Transverse colon (tissue), 4 donors: ENCODE measurements around the gene WNT9A. TPM values are rescaled to one million over a fixed set of nuclear protein-coding genes. Genes with fewer than 3 reads are reported as not detected.

ENCODE experiments used
- DNase-seq: peaks from one replicate; pipeline ENCODE4 v3.0.0-alpha.2; 2019
- H3K27ac ChIP-seq, 4 donors: fragments of 200-600 bp; sonication (generic); 2 replicates each; pipeline ENCODE4 v1.5.1; 2016 to 2018; ENCODE audit warnings: inconsistent platforms in 4 of 4
- H3K27me3 ChIP-seq: fragments of 200-600 bp; sonication (generic); 2 replicates; pipeline ENCODE4 v1.5.1; 2017; ENCODE audit warnings: inconsistent platforms
- H3K36me3 ChIP-seq, 4 donors: fragments of 200-600 bp; sonication (generic); 2 replicates each; pipeline ENCODE4 v1.5.1; 2017 to 2019; ENCODE audit warnings: inconsistent platforms in 4 of 4
- H3K4me1 ChIP-seq, 4 donors: fragments of 200-600 bp; sonication (generic); 2 replicates each; pipeline ENCODE4 v1.5.1; 2017 to 2020; ENCODE audit warnings: inconsistent platforms in 4 of 4
- H3K4me3 ChIP-seq, 4 donors: fragments of 200-600 bp; sonication (generic); 1 replicate in 1 of 4; 2 replicates in 3 of 4; pipeline versions ENCODE4 v1.5.1 to v1.6.1; 2017 to 2019; ENCODE audit warnings: inconsistent platforms in 4 of 4
- H3K9me3 ChIP-seq, 2 donors: fragments of 200-600 bp; sonication (generic); 2 replicates each; pipeline ENCODE4 v1.5.1; 2017 to 2019; ENCODE audit warnings: inconsistent platforms in 2 of 2
- EP300 ChIP-seq: sonication (generic); formaldehyde crosslinking; IDR thresholded peaks from one replicate; pipeline ENCODE4 v1.6.1; 2017; ENCODE audit warnings: antibody characterized with exemption, low read depth
- POLR2A ChIP-seq: fragments of 450-650 bp; IDR thresholded peaks from one replicate; pipeline ENCODE4 v1.6.1; 2016; ENCODE audit warnings: antibody characterized with exemption, mild to moderate bottlenecking, moderate library complexity
- POLR2AphosphoS5 ChIP-seq, 3 donors: sonication (generic); formaldehyde crosslinking; IDR thresholded peaks; one replicate each; pipeline ENCODE4 v1.6.1; 2016; ENCODE audit warnings: antibody characterized with exemption in 3 of 3
- WGBS, 2 donors: methylation state at CpG; one replicate each; pipeline ENCODE4 v1.1.5; 2018; ENCODE audit warnings: low coverage in 1 of 2; 5-methylcytosine and 5-hydroxymethylcytosine counted together
- in situ Hi-C, 4 donors: fragments of 200-750 bp; cut with MboI; loops; one replicate each; pipeline versions ENCODE4 v1.15.0 to v1.15.1; 2017; ENCODE audit warnings: low sequenced_read_pairs in 3 of 4, low pct_ligation_motif_present in 1 of 4, low pct_unique_long_range_greater_than_20kb in 1 of 4
- intact Hi-C: fragments of 100-400 bp; cut with DNase I; formaldehyde crosslinking; loops from one replicate; pipeline ENCODE4 v1.15.1; 2023; ENCODE audit warnings: low total_unique reads
- total RNA-seq, 4 donors: library from RNA; depleted of rRNA; stranded (reverse); fragments of >200 nt; gene quantifications; one replicate each; pipeline ENCODE4 v1.1.0, GENCODE V29; 2016
- TF ChIP-seq, protein P1 (sequence below), 5 experiments: fragments of 200-600 bp in 3 of 5; fragments of 450-650 bp in 2 of 5; sonication (generic) in 3 of 5; IDR thresholded peaks; 1 replicate in 2 of 5; 2 replicates in 3 of 5; pipeline ENCODE4 v1.5.1; 2016 to 2017; ENCODE audit warnings: antibody characterized with exemption in 5 of 5, inconsistent platforms in 3 of 5, mild to moderate bottlenecking in 2 of 5, moderate library complexity in 1 of 5

The WNT9A gene
- total RNA-seq, 4 donors from 2014 or later, result 1.2 to 4.0 (median 1.8) TPM

DNA sequence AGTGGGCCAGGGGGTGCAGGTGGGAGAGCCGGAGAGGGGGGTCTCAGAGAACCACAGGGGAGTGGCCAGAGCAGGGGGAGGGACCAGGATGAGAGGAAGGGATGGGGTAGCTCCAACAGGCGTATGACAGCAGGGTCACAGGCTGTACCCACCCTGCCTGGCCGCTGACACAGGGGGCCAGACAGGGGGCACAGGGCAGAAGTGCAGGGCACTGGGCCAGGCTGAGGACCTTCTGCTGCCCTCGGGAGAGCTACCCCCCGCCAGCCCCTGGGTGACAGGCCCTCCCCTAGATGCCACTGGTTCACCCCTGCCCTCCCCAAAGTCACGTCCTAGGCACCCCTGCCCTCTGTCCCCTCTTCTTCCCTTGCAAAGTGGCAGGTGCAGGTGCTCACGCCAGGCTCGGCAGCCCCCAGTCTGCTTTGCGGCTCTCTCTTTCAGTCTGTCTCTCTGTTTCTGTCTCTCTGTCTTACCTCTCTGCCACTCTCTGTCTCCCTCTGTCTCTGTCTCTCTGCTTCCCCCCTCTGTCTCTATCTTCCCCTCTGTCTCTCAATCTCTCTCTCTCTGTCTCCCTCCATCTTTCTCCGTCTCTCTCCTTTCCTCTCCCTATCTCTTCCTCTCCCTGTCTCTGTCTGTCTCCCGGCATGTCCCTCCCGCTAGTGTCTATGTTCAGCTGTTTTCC lies 48.5 kb downstream of the WNT9A start:
- in situ Hi-C loops (no loop called here), intact Hi-C loops (no loop called here)
- H3K27me3 ChIP-seq, result no peaks in the 10 kb centered on the region
- H3K36me3 ChIP-seq, result no peaks in the 10 kb centered on the region
- no peaks in the 10 kb centered on the region for H3K4me1 ChIP-seq
- H3K4me3 ChIP-seq, result no peak overlapping the region
- H3K9me3 ChIP-seq, result no peaks in the 10 kb centered on the region
- no peak overlapping the region for H3K27ac ChIP-seq
- 63 to 76% methylated on average over 5 to 12 of the region's 12 CpGs for WGBS, 2 donors
- peak; percentile 6 for DNase-seq
- no peak for TF ChIP-seq POLR2AphosphoS5 (IDR thresholded peaks at IDR 0.05)
- TF ChIP-seq, protein P1, sequence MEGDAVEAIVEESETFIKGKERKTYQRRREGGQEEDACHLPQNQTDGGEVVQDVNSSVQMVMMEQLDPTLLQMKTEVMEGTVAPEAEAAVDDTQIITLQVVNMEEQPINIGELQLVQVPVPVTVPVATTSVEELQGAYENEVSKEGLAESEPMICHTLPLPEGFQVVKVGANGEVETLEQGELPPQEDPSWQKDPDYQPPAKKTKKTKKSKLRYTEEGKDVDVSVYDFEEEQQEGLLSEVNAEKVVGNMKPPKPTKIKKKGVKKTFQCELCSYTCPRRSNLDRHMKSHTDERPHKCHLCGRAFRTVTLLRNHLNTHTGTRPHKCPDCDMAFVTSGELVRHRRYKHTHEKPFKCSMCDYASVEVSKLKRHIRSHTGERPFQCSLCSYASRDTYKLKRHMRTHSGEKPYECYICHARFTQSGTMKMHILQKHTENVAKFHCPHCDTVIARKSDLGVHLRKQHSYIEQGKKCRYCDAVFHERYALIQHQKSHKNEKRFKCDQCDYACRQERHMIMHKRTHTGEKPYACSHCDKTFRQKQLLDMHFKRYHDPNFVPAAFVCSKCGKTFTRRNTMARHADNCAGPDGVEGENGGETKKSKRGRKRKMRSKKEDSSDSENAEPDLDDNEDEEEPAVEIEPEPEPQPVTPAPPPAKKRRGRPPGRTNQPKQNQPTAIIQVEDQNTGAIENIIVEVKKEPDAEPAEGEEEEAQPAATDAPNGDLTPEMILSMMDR (IDR thresholded peaks at IDR 0.05), result no peak
- TF ChIP-seq POLR2A, result no peak
- TF ChIP-seq EP300, result no peak

DNA sequence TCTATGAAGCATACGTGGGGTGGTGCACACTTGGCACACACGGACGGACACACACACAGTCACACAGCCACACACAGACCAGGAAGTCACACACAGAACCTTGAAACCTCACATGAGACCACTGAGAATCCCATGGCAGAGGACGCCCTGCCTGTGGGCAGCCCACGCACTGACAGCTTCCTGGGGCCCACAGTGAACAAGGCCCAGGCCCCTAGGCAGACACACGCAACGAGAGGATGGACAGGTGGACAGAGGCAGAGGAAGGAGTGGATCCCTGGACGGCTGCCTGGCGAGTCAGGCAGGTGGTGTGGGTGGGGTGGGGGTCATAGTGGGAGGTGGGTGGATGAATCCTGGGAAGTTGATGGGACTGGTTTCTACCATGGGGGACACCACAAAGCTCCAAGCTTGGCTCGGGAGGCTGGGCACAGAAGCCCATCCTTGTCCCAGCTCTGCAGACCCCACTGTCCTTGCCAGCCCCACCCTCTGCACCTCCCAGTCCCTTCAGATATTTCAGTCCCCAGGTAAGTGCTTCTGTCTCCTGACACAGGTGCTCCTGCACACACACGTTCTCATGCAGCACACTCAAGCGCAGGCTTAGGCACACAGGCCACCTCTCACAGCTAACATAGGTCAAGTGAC lies 49.1 kb downstream of the WNT9A start:
- H3K4me3 ChIP-seq, result no peak overlapping the region
- 62 to 65% methylated on average over 4 to 12 of the region's 12 CpGs for WGBS, 2 donors

DNA sequence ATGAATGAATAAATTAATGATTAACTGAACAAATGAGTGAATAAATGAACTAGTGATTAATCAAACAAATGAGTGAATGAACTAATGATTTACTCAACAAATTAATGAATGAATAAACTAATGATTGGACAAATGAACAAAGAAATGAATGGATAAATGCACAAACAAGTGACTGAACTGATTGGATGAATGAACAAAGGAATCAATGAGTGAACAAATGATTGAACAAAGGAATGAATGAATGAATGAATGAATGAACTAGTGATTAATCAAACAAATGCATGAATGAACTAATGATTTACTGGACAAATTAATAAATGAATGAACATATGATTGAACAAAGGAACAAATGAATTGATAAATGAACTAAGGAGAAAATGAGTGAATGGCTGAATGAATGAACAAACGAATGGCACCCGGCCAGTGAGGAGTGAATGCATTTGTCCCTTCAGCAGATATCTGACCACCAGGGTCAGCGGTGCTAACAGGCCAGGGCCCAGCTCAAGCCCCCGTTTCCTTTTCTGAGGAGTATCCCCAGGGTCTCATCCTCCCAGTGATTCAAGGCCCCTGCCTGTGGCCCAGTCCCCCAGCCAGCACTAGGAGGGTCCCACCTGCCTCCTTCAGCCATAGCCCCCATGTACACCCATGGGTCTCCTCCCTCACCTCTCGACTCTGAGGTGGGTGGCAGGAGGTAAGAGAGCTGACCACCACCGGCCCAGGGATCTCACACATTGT lies 49.9 kb downstream of the WNT9A start:
- TF ChIP-seq POLR2AphosphoS5 (IDR thresholded peaks at IDR 0.05) (no peak), POLR2A (no peak), EP300 (no peak)
- TF ChIP-seq, protein P1 (IDR thresholded peaks at IDR 0.05), result no peak
- Histone ChIP-seq H3K27me3 (no peaks in the 10 kb centered on the region), H3K4me3 (no peak overlapping the region), H3K27ac (no peak overlapping the region), H3K36me3 (no peaks in the 10 kb centered on the region), H3K4me1 (no peaks in the 10 kb centered on the region), H3K9me3 (no peaks in the 10 kb centered on the region)
- in situ Hi-C loops, result no loop called here
- DNase-seq, result peak; percentile 4
- WGBS, 2 donors, result 85 to 95% methylated on average over 4 to 6 of the region's 6 CpGs
- intact Hi-C loops, result no loop called here

More for the DNA sequence above, 49.1 kb downstream of the WNT9A start:
- Histone ChIP-seq H3K27me3 (no peaks in the 10 kb centered on the region), H3K4me1 (no peaks in the 10 kb centered on the region), H3K36me3 (no peaks in the 10 kb centered on the region), H3K27ac (no peak overlapping the region), H3K9me3 (no peaks in the 10 kb centered on the region)
- peak; percentile 4 for DNase-seq
- in situ Hi-C loops (no loop called here), intact Hi-C loops (no loop called here)
- TF ChIP-seq EP300 (no peak), POLR2AphosphoS5 (IDR thresholded peaks at IDR 0.05) (no peak), POLR2A (no peak)
- TF ChIP-seq, protein P1 (IDR thresholded peaks at IDR 0.05), result no peak
